Activated CD4-positive, alpha-beta T cell treated with anti-CD3 and anti-CD28 coated beads for 36 hours (primary cell): ENCODE results near the gene DYSF. TPM values are rescaled to one million over a fixed set of nuclear protein-coding genes. Genes with fewer than 3 reads are reported as not detected.

ENCODE experiments used
- ATAC-seq: fragments of 200-7000 bp; cut with Tn5 transposase; one replicate; pipeline ENCODE4 v1.10.0; 2021; ENCODE audit warnings: mild to moderate bottlenecking, moderate library complexity
- CTCF ChIA-PET: fragments of 350-600 bp; sonication (Branson Sonifier 250); formaldehyde crosslinking; loops from one replicate; lab custom pipeline; 2021; ENCODE audit warnings: antibody characterized with exemption; lab: Charles Lee
- POLR2A ChIA-PET: fragments of 350-600 bp; sonication (Branson Sonifier 250); formaldehyde crosslinking; loops from one replicate; lab custom pipeline; 2021; ENCODE audit warnings: antibody characterized with exemption, inconsistent platforms; lab: Charles Lee
- DNase-seq: peaks from one replicate; pipeline ENCODE4 v3.0.0-alpha.2; 2020
- H3K27ac Mint-ChIP-seq: one replicate; pipeline ENCODE4 v1.8.0; 2021; ENCODE audit warnings: mixed read lengths
- H3K27me3 Mint-ChIP-seq: one replicate; pipeline ENCODE4 v1.8.0; 2021; ENCODE audit warnings: mixed read lengths
- H3K36me3 Mint-ChIP-seq: one replicate; pipeline ENCODE4 v1.8.0; 2021; ENCODE audit warnings: low read depth, mixed read lengths
- H3K4me1 Mint-ChIP-seq: one replicate; pipeline ENCODE4 v1.8.0; 2021; ENCODE audit warnings: mixed read lengths
- H3K4me3 Mint-ChIP-seq: one replicate; pipeline ENCODE4 v1.8.0; 2021; ENCODE audit warnings: mild to moderate bottlenecking, moderate library complexity, mixed read lengths
- H3K9me3 Mint-ChIP-seq: one replicate; pipeline ENCODE4 v1.8.0; 2021; ENCODE audit warnings: low read depth, mixed read lengths
- intact Hi-C, 2 experiments: fragments of 100-400 bp; cut with DNase I in 1 of 2; cut with micrococcal nuclease in 1 of 2; formaldehyde crosslinking; loops; one replicate each; pipeline versions ENCODE4 v1.14.2 to v1.15.1; 2022 to 2024; cut with DNase I, micrococcal nuclease
- total RNA-seq, 2 experiments: library from RNA; stranded (reverse); gene quantifications; one replicate each; pipeline ENCODE4 v1.2.3, GENCODE V29; 2021

The DYSF gene
- total RNA-seq, 2 experiments from 2014 or later, result 0.02 TPM; not detected in 1

DNA sequence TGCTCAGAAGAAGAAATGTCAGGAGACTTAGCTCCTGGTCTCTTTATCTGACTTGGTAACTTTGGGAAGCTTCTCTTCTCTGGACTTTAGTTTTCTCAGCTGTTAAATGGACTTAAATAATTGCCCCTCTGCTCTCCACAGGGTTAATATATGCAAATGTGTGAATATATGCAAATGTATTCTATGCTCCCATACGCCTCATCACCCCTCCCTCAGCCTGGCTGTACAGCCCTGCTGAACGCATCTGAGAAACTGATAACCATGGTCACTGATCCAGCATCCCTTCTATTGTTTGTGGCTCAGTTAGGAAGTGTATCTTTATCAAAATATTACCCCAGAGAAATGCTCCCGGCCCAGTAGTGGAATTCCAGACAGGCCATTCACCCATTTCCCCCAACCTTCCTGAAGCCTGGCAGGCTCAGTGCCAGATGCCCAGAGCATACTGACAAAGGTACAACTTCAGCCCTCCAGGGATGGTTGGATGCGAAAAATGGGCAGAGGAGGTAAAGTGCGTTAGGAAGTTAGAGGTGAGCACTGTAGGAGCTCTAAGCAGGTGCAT, 103.4 kb downstream of the DYSF start:
- Mint-ChIP-seq H3K4me3 (no peak overlapping the region), H3K9me3 (no peaks in the 10 kb centered on the region), H3K36me3 (no peaks in the 10 kb centered on the region), H3K27ac (no peak overlapping the region), H3K27me3 (no peaks in the 10 kb centered on the region), H3K4me1 (no peaks in the 10 kb centered on the region)
- no peak for DNase-seq
- ChIA-PET CTCF (interaction anchor here (0.8 to 1.7 kb wide), 2 partner anchors 11 to 582 kb away, joined by 3 to 4 read pairs; no protein-coding TSS in a partner anchor), POLR2A (no interaction called here)
- ATAC-seq, result no peak
- intact Hi-C loops, result no loop called here

GRCh38 chr2:71557321-71557720, 104.0 kb downstream of the DYSF start:
- Mint-ChIP-seq H3K27me3 (no peaks in the 10 kb centered on the region), H3K36me3 (no peaks in the 10 kb centered on the region), H3K4me3 (no peak overlapping the region), H3K4me1 (no peaks in the 10 kb centered on the region), H3K9me3 (no peaks in the 10 kb centered on the region), H3K27ac (no peak overlapping the region)
- no peak for ATAC-seq
- ChIA-PET CTCF (interaction anchor here (0.8 to 1.7 kb wide), 2 partner anchors 11 to 581 kb away, joined by 3 to 4 read pairs; no protein-coding TSS in a partner anchor), POLR2A (no interaction called here)
- intact Hi-C loops, result no loop called here
- no peak for DNase-seq

DNA sequence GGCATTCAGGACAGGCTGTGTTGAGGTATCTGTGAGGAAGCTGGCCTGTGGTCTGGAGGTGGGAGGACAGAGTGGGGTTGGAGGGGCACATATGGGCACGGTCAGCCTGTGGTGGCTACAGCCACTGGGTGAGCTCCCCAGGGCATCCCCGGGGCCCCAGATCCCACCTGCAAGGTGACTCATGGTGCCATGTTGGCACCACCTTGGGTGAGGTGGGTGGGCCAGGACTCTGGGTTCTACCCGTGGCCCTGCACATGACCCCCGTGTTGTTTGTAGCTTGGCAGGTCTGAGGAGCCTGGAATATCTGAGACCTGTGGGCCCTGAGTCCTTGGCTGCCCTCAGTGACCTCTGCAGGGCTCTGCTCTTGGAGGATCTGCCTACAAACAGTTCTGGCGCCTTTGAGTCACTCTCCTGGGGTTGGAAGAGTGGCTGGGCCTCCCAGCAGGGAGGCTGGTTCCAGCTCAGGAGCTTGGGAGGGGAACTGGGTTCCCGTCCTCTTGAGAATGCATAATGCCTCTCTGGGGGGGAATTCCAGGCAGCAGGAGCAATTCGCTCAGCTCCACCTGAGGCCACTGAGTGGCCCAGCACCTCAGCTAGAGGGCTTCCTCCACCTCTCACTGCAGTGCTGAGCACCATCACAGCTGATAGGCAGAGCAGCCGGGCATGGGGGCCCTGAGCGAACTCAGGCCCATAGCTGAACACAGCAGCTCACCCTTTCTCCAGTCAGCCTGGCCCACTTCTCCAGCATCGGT, 105.1 kb downstream of the DYSF start:
- ATAC-seq, result no peak
- ChIA-PET POLR2A (no interaction called here), CTCF (interaction anchor here (1.7 kb wide), 1 partner anchor 13 kb away, joined by 4 read pairs; no protein-coding TSS in a partner anchor)
- Mint-ChIP-seq H3K4me3 (no peak overlapping the region), H3K4me1 (no peaks in the 10 kb centered on the region), H3K9me3 (no peaks in the 10 kb centered on the region), H3K27me3 (no peaks in the 10 kb centered on the region), H3K36me3 (no peaks in the 10 kb centered on the region), H3K27ac (no peak overlapping the region)
- DNase-seq, result no peak
- intact Hi-C loops, result no loop called here

DNA sequence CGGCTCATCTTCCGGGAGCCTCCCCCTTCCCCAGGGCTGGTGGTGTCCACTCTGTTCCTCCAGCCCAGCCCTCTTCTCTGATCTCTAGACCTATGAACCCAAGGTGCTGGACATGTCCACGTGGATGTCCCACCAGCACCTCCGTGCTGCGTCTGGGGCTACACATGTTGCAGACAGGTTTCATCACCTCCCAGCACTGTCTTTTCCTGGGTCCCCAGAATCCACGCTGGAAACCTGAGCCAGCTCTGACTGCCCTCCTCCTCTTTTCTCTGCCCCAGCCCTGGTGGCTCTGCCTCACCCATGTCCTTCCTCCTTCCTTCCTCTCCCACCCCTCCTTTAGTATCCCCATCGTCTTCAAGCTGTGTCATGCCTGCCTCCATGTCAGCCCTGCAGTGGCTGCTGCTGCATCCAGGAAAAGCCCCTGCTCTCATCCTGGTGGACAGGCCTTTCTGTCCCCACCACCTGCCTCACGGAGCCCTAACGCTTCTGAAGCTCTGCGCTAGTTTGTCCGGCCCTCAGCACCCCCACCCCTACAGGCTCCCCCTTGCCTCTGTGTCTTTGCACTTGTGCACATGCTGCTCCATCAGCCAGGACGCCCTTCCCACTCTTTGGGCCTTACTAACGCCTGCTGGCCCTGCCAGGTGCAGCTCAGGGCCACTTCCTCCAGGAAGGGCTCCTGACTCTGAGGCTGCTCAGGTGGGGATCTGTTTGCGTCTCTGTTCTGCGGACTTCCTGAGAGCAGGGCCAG, 105.9 kb downstream of the DYSF start:
- H3K9me3 Mint-ChIP-seq, result no peaks in the 10 kb centered on the region
- ChIA-PET POLR2A (no interaction called here), CTCF (no interaction called here)
- no peak for DNase-seq
- no peak overlapping the region for H3K4me3 Mint-ChIP-seq
- intact Hi-C loops, result no loop called here
- no peaks in the 10 kb centered on the region for H3K36me3 Mint-ChIP-seq
- H3K27ac Mint-ChIP-seq, result no peak overlapping the region
- no peak for ATAC-seq
- no peaks in the 10 kb centered on the region for H3K4me1 Mint-ChIP-seq
- H3K27me3 Mint-ChIP-seq, result no peaks in the 10 kb centered on the region

- no peaks in the 10 kb centered on the region for H3K4me1 Mint-ChIP-seq
- ATAC-seq, result no peak
- DNase-seq, result no peak
- H3K9me3 Mint-ChIP-seq, result no peaks in the 10 kb centered on the region
- intact Hi-C loops, result no loop called here
- no peaks in the 10 kb centered on the region for H3K36me3 Mint-ChIP-seq
- ChIA-PET POLR2A (no interaction called here), CTCF (no interaction called here)
- H3K4me3 Mint-ChIP-seq, result no peak overlapping the region
- H3K27ac Mint-ChIP-seq, result no peak overlapping the region
- no peaks in the 10 kb centered on the region for H3K27me3 Mint-ChIP-seq
Measured at GRCh38 chr2:71559828-71560637, 106.7 kb downstream of the DYSF start.

- Mint-ChIP-seq H3K9me3 (no peaks in the 10 kb centered on the region), H3K4me1 (no peaks in the 10 kb centered on the region), H3K27ac (no peak overlapping the region), H3K27me3 (no peaks in the 10 kb centered on the region), H3K36me3 (no peaks in the 10 kb centered on the region), H3K4me3 (no peak overlapping the region)
- intact Hi-C loops, result no loop called here
- ATAC-seq, result no peak
- DNase-seq, result no peak
- POLR2A ChIA-PET, result no interaction called here
- CTCF ChIA-PET, result no interaction called here
Measured at GRCh38 chr2:71560638-71561011, 107.3 kb downstream of the DYSF start.

GRCh38 chr2:71561441-71562267, 108.3 kb downstream of the DYSF start:
- Mint-ChIP-seq H3K27ac (no peak overlapping the region), H3K36me3 (no peaks in the 10 kb centered on the region), H3K27me3 (no peaks in the 10 kb centered on the region), H3K4me1 (no peaks in the 10 kb centered on the region), H3K4me3 (no peak overlapping the region), H3K9me3 (no peaks in the 10 kb centered on the region)
- intact Hi-C loops, result no loop called here
- POLR2A ChIA-PET, result no interaction called here
- ATAC-seq (no peak), DNase-seq (no peak)
- CTCF ChIA-PET, result no interaction called here

DNA sequence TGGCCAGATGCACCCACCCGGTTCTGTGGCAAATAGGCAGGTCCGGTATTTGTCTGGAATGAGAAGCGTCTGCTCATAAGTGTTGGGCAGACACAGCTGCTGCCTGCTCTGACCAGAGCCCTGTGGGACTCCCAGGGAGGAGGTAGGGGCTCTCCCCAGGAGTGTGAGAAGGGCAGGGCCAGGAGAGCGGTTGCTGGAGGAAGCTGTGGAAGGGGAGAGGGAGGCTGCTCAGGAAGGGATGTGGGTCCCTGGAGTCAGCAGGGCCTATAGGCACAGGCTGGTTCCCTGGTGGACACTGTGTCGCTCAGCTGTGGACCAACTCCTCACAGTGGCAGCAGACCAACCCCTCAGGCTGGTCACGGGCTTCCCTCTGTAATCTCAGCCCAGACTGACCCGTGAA, 109.2 kb downstream of the DYSF start:
- H3K27me3 Mint-ChIP-seq, result peaks cover 1% of the 10 kb centered on the region
- POLR2A ChIA-PET, result no interaction called here
- DNase-seq (no peak), ATAC-seq (no peak)
- no peak overlapping the region for H3K4me3 Mint-ChIP-seq
- intact Hi-C loops, result no loop called here
- CTCF ChIA-PET, result interaction anchor here (0.7 kb wide), 1 partner anchor 9 kb away, joined by 3 read pairs; no protein-coding TSS in a partner anchor
- no peaks in the 10 kb centered on the region for H3K4me1 Mint-ChIP-seq
- no peaks in the 10 kb centered on the region for H3K36me3 Mint-ChIP-seq
- H3K27ac Mint-ChIP-seq, result no peak overlapping the region
- no peaks in the 10 kb centered on the region for H3K9me3 Mint-ChIP-seq

DNA sequence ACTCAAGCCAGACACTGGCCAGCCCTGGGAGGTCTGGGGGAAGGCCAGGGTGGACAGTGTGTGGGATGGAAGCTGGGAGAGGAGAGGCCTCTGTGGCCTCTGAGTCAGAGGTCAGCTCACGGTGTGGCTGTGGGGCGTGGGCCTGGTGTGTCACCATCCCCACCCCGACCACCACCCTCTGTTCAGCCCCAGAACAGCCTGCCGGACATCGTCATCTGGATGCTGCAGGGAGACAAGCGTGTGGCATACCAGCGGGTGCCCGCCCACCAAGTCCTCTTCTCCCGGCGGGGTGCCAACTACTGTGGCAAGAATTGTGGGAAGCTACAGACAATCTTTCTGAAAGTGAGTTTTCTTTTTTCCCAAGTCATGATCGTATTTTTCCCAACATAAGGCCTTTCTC, 110.5 kb downstream of the DYSF start:
- POLR2A ChIA-PET, result no interaction called here
- Mint-ChIP-seq H3K27ac (no peak overlapping the region), H3K4me1 (no peaks in the 10 kb centered on the region), H3K36me3 (no peaks in the 10 kb centered on the region), H3K27me3 (peaks cover 1% of the 10 kb centered on the region), H3K9me3 (no peaks in the 10 kb centered on the region), H3K4me3 (no peak overlapping the region)
- CTCF ChIA-PET, result interaction anchor here (0.7 kb wide), 1 partner anchor 41 kb away, joined by 3 read pairs; no protein-coding TSS in a partner anchor
- no peak for DNase-seq
- ATAC-seq, result no peak
- intact Hi-C loops, result no loop called here

GRCh38 chr2:71564361-71564760, 111.0 kb downstream of the DYSF start:
- intact Hi-C loops, result no loop called here
- POLR2A ChIA-PET, result no interaction called here
- H3K9me3 Mint-ChIP-seq, result no peaks in the 10 kb centered on the region
- no peaks in the 10 kb centered on the region for H3K36me3 Mint-ChIP-seq
- ATAC-seq (no peak), DNase-seq (no peak)
- H3K27ac Mint-ChIP-seq, result no peak overlapping the region
- CTCF ChIA-PET, result interaction anchor here (0.7 kb wide), 1 partner anchor 40 kb away, joined by 3 read pairs; no protein-coding TSS in a partner anchor
- no peak overlapping the region for H3K4me3 Mint-ChIP-seq
- peaks cover 1% of the 10 kb centered on the region for H3K27me3 Mint-ChIP-seq
- H3K4me1 Mint-ChIP-seq, result no peaks in the 10 kb centered on the region
